Measurements from ENCODE around the gene PNLIPRP3.

DNA sequence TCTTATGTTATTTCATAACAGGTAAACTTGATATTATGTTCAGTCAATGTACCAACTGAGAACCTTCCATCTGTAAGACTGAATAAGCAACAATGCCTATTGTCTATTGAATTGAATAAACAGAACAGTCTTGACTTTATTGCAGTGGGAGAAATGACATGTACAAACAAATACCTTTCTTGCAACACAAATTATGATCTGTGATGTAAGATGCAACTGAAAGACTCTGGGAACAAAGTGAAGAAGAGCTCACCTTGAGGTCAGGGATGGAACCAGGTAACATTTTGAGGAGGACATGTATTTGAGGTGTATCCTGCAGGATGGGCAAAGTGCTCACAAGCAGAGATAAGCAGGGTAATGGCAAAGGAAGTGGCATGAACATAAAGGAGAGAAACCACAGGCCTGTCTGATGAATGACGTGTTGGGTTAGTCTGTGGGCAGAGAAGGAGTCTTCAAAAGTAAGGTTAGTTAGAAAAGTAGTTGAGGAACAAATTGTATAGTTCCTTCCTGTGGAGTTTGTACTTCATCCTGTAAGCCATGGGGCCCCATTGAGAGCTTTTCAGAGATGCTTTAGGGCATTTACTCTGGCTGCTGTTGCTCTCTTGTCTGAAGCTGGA is 9.5 kb downstream of the PNLIPRP3 start:
- TF ChIP-seq, protein P1, sequence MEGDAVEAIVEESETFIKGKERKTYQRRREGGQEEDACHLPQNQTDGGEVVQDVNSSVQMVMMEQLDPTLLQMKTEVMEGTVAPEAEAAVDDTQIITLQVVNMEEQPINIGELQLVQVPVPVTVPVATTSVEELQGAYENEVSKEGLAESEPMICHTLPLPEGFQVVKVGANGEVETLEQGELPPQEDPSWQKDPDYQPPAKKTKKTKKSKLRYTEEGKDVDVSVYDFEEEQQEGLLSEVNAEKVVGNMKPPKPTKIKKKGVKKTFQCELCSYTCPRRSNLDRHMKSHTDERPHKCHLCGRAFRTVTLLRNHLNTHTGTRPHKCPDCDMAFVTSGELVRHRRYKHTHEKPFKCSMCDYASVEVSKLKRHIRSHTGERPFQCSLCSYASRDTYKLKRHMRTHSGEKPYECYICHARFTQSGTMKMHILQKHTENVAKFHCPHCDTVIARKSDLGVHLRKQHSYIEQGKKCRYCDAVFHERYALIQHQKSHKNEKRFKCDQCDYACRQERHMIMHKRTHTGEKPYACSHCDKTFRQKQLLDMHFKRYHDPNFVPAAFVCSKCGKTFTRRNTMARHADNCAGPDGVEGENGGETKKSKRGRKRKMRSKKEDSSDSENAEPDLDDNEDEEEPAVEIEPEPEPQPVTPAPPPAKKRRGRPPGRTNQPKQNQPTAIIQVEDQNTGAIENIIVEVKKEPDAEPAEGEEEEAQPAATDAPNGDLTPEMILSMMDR (IDR thresholded peaks at IDR 0.05) = no peak
- TF ChIP-seq POLR2A (IDR thresholded peaks at IDR 0.05) = no peak
